AG04449 (cell line): ENCODE measurements around the gene NUP50.

Experiments used
- CTCF ChIA-PET: fragments of 350-600 bp; formaldehyde crosslinking; extraction: SDS; loops from one replicate; lab custom pipeline; 2021; ENCODE audit warnings: antibody characterized with exemption; lab: Yijun Ruan, JAX
- POLR2A ChIA-PET: fragments of 400-600, 350-600 bp; formaldehyde crosslinking; extraction: SDS; loops from one replicate; lab custom pipeline; 2020; ENCODE audit warnings: antibody characterized with exemption, inconsistent platforms; lab: Yijun Ruan, JAX
- DNase-seq: peaks from one replicate; pipeline ENCODE4 v3.0.0-alpha.2; 2010; ENCODE audit warnings: low read depth, low spot score
- H3K4me3 ChIP-seq: 2 replicates; pipeline ENCODE4 v1.5.1; 2011; ENCODE audit warnings: low read depth, mild to moderate bottlenecking, control low read depth, low read length
- CTCF ChIP-seq: IDR thresholded peaks from one replicate; pipeline ENCODE4 v1.5.1; 2011; ENCODE audit warnings: mild to moderate bottlenecking, moderate library complexity, low read length, control low read depth, inconsistent platforms; ENCODE audit not compliant: insufficient read depth; ENCODE audit errors: missing control alignments

NUP50 gene

GRCh38 chr22:45163451-45164269, at the start of gene NUP50:
NUP50 (plus strand) TSS chr22:45163925; CDS start chr22:45168178, 4,253 bp downstream.
- peak within 1 kb of the TSS; percentile 84 for H3K4me3 ChIP-seq
- ChIA-PET CTCF (interaction anchor here (0.6 to 1.7 kb wide), 4 partner anchors 10 to 62 kb away, joined by 3 to 8 read pairs (median 4); no protein-coding TSS in a partner anchor), POLR2A (interaction anchor here (0.5 to 1.2 kb wide), 10 partner anchors 8 to 390 kb away, joined by 3 to 5 read pairs (median 3); no protein-coding TSS in a partner anchor)
- DNase-seq = peak; percentile 73
- TF ChIP-seq CTCF = peak; percentile 15

DNA sequence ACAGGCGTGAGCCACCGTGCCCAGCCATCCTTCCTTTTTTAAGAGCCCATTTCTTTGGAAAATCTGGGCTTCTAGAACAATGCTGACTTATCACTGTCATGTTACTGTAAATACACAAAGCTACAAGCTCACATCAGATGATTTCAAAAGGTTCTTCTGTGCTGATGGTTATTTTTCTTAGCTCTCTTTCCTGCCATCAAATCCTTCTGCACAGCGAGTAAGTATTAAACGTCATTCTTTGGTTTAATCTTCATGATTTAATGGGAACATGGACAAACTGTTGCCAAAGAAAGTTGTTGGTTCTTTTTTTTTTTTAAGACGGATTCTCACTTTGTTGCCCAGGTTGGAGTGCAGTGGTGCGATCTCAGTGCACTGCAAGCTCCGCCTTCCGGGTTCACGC, 43.3 kb upstream of the NUP50 start:
- POLR2A ChIA-PET = no interaction called here
- no peak for DNase-seq
- CTCF ChIA-PET = interaction anchor here (0.6 to 1.7 kb wide), 4 partner anchors 18 to 540 kb away, joined by 3 to 6 read pairs (median 3); no protein-coding TSS in a partner anchor
- no peak overlapping the region for H3K4me3 ChIP-seq
- no peak for TF ChIP-seq CTCF

- CTCF ChIA-PET = interaction anchor here (0.6 to 1.7 kb wide), 4 partner anchors 18 to 541 kb away, joined by 3 to 6 read pairs (median 3); no protein-coding TSS in a partner anchor
- no peak for DNase-seq
- no peak overlapping the region for H3K4me3 ChIP-seq
- POLR2A ChIA-PET = no interaction called here
- TF ChIP-seq CTCF = no peak
These were observed 42.8 kb upstream of the NUP50 start for GRCh38 chr22:45120931-45121330.

DNA sequence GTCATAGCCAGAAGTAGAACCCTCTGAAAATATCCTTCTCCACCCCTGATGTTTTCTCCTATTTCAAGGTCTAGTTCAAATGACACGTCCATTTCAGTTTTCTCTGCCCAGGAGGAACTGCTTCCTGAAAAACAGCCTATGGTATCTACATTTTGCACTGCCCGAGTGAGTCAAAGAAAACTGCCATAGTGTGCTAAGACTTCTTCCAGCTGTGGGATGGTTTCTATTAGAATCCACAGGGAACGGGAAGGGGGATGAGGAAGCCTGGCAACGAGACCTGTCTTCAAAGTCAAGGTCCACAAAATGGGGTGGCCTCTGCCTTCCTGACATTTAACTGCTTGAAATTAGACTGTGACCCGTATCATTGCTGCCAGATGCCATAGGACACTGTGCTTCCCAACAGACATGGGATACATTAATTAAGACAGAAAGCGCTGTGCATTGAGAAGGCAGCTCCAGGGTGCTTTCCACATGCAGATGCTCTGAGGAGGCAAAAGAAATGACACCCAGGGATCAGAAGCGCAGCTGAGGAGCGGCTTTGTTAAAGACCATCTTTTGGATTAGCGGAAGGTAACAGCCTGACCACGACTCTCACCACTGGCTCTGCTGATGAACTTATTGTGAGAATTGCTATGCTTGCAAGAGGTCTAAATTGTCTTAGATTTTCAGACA, 39.4 kb upstream of the NUP50 start:
- TF ChIP-seq CTCF = no peak
- H3K4me3 ChIP-seq = no peak overlapping the region
- DNase-seq = no peak
- CTCF ChIA-PET = interaction anchor here (1.1 kb wide), 3 partner anchors 13 to 19 kb away, joined by 3 to 4 read pairs (median 4); no protein-coding TSS in a partner anchor
- POLR2A ChIA-PET = interaction anchor here (1.0 kb wide), 1 partner anchor 39 kb away, joined by 3 read pairs; the partner anchor contains the start of gene NUP50

GRCh38 chr22:45125188-45125587, 38.5 kb upstream of the NUP50 start:
- ChIA-PET POLR2A (interaction anchor here (1.0 kb wide), 1 partner anchor 39 kb away, joined by 3 read pairs; the partner anchor contains the start of gene NUP50), CTCF (interaction anchor here (0.6 to 1.1 kb wide), 5 partner anchors 13 to 31 kb away, joined by 3 to 4 read pairs (median 3); no protein-coding TSS in a partner anchor)
- DNase-seq = peak; percentile 85
- no peak overlapping the region for H3K4me3 ChIP-seq
- no peak for TF ChIP-seq CTCF

- no peak overlapping the region for H3K4me3 ChIP-seq
- ChIA-PET POLR2A (no interaction called here), CTCF (interaction anchor here (0.7 to 1.5 kb wide), 4 partner anchors 8 to 443 kb away, joined by 3 to 8 read pairs (median 3); no protein-coding TSS in a partner anchor)
- no peak for TF ChIP-seq CTCF
- peak; percentile 24 for DNase-seq
These were observed 35.9 kb upstream of the NUP50 start for GRCh38 chr22:45127866-45128265.
